PC-3 (cell line): ENCODE results near the gene DSG3.
"Not testable (repeated sequence)": the region's sequence is repeated elsewhere in the genome, so short reads cannot be mapped to it uniquely, and the experiment has no call there.

ENCODE experiments used
- EZH2 ChIP-seq: fragments of 300-600 bp; sonication (generic); IDR thresholded peaks from one replicate; pipeline ENCODE4 v1.6.1; 2017; ENCODE audit warnings: antibody characterized with exemption, mild to moderate bottlenecking, low read length; ENCODE audit not compliant: unreplicated experiment
- TF ChIP-seq, protein P1 (sequence below): fragments of 300-600 bp; sonication (generic); conservative IDR thresholded peaks from 2 replicates; pipeline ENCODE4 v1.5.1; 2017; ENCODE audit warnings: antibody characterized with exemption, low read depth, mild to moderate bottlenecking, low read length

DNA sequence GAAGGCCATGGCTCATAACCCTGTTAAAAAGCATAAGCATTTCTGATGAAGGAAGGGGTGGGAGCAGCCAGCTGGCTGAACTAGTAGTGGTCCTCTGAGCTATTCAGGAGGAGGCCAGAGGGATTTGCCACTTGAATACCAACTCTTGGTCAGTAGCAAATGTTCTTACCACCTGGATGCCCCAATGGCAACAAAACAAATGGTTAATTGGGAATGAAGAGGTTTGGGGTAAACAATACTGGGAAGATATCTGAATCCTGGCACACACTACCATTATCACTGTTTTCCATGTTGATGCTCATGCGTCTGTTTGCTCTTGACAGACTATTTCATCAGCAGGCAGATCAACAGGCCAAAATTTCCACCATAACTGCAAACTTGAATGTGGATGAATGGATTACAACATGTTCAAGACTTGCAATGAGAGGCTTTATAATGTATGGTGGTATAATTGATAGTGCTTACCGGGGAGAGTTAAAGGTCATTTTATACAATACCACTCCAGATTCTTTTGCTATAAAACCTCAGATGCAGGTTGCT lies 47.2 kb downstream of the DSG3 start:
- TF ChIP-seq, protein P1, sequence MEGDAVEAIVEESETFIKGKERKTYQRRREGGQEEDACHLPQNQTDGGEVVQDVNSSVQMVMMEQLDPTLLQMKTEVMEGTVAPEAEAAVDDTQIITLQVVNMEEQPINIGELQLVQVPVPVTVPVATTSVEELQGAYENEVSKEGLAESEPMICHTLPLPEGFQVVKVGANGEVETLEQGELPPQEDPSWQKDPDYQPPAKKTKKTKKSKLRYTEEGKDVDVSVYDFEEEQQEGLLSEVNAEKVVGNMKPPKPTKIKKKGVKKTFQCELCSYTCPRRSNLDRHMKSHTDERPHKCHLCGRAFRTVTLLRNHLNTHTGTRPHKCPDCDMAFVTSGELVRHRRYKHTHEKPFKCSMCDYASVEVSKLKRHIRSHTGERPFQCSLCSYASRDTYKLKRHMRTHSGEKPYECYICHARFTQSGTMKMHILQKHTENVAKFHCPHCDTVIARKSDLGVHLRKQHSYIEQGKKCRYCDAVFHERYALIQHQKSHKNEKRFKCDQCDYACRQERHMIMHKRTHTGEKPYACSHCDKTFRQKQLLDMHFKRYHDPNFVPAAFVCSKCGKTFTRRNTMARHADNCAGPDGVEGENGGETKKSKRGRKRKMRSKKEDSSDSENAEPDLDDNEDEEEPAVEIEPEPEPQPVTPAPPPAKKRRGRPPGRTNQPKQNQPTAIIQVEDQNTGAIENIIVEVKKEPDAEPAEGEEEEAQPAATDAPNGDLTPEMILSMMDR: not testable (repeated sequence)
- TF ChIP-seq EZH2: not testable (repeated sequence)
